Islet precursor cell (in vitro differentiated cells): ENCODE measurements around the gene CRCP.

Source experiments
- DNase-seq: peaks from one replicate; pipeline ENCODE4 v3.0.0-alpha.2; 2018

CRCP gene

GRCh38 chr7:66198469-66198868 is 83.8 kb downstream of the CRCP start:
- no peak for DNase-seq

GRCh38 chr7:66198956-66199355 is 84.3 kb downstream of the CRCP start:
- DNase-seq: no peak

DNA sequence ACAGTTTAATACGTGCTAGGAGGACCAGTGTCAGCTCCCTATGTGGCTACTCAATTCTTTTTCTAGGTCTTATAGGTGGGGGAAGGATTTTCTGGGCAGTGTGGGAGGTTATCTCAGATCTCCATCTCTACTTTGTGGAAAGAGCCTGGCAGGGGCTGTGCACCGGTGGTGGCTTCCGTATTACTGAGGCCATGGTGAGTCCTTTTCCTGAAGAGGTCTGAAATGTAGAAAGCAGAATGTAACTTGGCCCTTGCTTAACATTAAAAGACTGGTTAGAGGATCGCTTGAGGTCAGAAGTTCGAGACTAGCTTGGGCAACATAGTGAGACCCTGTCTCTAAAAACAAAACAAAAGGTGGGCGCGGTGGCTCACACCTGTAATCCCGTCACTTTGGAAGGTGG is 87.8 kb downstream of the CRCP start:
- peak; percentile 35 for DNase-seq
